Measurements from ENCODE around the gene TTBK1.

TTBK1 gene

DNA sequence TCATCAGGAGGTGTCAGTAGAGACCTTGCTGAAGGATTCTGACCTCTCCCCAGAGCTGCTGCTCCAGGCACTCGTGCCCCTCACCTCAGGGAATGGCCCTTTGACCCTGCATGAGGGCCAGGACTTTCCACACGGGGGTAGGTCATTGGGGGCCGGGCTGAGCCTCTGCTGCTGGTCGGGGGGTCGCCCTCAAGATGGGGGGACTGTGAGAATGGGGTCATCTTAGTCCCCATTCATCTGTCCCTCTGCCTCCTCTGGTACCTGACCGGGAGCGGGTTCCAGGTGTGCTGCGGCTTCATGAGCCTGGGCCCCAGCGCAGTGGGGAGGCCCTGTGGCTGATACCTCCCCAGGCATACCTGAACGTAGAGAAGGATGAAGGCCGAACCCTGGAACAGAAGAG is 29.9 kb upstream of the TTBK1 start:
- TF ChIP-seq, protein P1, sequence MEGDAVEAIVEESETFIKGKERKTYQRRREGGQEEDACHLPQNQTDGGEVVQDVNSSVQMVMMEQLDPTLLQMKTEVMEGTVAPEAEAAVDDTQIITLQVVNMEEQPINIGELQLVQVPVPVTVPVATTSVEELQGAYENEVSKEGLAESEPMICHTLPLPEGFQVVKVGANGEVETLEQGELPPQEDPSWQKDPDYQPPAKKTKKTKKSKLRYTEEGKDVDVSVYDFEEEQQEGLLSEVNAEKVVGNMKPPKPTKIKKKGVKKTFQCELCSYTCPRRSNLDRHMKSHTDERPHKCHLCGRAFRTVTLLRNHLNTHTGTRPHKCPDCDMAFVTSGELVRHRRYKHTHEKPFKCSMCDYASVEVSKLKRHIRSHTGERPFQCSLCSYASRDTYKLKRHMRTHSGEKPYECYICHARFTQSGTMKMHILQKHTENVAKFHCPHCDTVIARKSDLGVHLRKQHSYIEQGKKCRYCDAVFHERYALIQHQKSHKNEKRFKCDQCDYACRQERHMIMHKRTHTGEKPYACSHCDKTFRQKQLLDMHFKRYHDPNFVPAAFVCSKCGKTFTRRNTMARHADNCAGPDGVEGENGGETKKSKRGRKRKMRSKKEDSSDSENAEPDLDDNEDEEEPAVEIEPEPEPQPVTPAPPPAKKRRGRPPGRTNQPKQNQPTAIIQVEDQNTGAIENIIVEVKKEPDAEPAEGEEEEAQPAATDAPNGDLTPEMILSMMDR (IDR thresholded peaks at IDR 0.05; ENCODE audit: insufficient read depth, low read depth, low read length, missing control alignments): no peak
- no peak for DNase-seq (ENCODE audit: low read depth)
- H3K4me3 ChIP-seq (ENCODE audit: low read depth, low read length): no peak overlapping the region

DNA sequence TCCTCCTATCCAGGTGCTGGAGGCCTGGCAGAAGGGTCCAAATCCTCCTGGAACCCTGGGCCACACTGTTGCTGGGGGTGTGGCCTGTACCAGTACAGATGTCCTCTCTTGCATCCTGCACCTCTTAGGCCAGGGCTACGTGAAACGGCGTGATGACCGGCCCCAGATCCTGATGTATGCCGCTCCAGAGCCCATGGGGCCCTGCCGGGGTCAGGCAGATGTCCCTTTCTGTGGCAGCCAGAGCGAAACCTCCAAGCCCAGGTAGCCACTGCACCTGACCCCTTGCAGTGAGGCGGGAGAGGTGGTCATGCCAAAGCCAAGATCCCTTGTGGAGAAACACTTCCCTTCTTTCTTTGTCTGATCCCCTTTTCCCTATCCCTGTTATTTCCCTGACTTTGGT is 28.2 kb upstream of the TTBK1 start:
- TF ChIP-seq, protein P1 (IDR thresholded peaks at IDR 0.05; ENCODE audit: insufficient read depth, low read depth, low read length, missing control alignments): no peak

DNA sequence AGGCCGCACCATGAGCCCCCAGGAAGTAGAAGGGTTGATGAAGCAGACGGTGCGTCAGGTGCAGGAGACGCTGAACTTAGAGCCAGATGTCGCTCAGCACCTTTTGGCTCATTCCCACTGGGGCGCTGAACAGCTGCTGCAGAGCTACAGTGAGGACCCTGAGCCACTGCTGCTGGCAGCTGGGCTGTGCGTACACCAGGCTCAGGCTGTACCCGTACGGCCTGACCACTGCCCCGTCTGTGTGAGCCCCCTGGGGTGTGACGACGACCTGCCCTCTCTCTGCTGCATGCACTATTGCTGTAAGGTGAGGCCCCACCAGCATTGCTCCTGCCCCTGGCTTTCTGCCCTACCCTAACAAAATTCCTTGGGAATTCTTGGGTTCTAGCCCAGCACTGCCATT is 27.1 kb upstream of the TTBK1 start:
- TF ChIP-seq, protein P1 (IDR thresholded peaks at IDR 0.05; ENCODE audit: insufficient read depth, low read depth, low read length, missing control alignments): no peak
- H3K4me3 ChIP-seq (ENCODE audit: low read depth, low read length): no peak overlapping the region
- no peak for DNase-seq (ENCODE audit: low read depth)

More for the DNA sequence above, 28.2 kb upstream of the TTBK1 start:
- H3K4me3 ChIP-seq (ENCODE audit: low read depth, low read length): no peak overlapping the region
- DNase-seq (ENCODE audit: low read depth): no peak

DNA sequence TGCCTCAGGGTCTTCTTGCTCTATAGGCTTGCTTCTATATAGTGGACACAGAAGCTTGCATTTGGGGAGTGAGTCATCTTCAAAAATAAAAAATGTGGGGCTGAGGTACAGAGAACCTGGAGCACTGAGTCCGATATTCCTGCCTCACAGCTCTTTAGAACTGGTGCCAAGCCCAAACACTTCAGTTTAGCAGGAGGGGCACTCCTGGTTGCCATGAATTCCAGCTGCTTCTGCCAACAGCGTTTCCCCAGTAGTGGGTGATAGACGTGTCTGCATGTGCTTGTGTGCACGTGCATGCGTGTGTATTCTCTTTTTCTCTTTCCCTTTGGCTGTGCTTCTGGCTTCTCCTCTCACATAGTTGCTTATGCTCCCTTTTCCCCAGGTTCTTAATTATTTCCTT is 25.9 kb upstream of the TTBK1 start:
- DNase-seq (ENCODE audit: low read depth): no peak
- no peak overlapping the region for H3K4me3 ChIP-seq (ENCODE audit: low read depth, low read length)
- TF ChIP-seq, protein P1 (IDR thresholded peaks at IDR 0.05; ENCODE audit: insufficient read depth, low read depth, low read length, missing control alignments): no peak

DNA sequence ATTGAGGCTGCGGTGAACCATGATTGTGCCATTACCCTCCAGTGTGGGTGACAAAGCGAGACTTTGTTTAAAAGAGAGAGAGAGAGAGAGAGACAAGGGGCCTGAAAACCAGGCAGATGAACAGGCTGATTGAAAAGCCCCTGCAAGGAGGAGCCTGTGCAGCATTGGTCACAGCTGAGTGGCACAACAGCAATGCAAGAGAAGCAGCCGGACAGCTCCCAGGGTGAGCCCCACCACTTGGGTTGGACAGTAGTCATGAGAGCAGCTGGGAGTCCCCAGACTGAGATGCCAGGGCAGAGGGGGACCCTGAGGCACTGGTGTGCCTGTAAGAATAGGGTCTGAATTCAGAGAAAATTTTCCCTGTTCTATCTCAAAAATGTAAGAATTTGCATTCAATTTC is 24.2 kb upstream of the TTBK1 start:
- DNase-seq (ENCODE audit: low read depth): no peak
- TF ChIP-seq, protein P1 (IDR thresholded peaks at IDR 0.05; ENCODE audit: insufficient read depth, low read depth, low read length, missing control alignments): no peak
- no peak overlapping the region for H3K4me3 ChIP-seq (ENCODE audit: low read depth, low read length)

DNA sequence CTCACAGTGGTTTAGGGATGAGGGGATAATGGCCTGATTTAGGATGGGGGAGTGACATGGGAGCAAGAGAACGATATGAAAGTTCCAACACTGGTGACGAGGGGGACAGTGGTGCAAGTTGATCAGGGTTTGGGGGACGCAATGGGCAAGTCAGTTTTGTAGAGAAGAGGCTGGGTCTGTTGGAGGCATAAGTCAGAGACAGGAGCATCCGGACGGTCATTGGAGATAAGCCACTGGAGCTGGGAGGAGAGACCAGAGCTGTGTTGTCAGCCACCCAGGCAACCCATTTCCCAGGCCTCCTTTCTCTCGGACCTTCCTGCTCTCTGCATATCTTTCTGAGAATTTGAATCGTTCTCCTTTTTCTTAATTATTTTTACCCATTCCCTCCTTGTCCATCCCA is 23.5 kb upstream of the TTBK1 start:
- H3K4me3 ChIP-seq (ENCODE audit: low read depth, low read length): no peak overlapping the region
- no peak for DNase-seq (ENCODE audit: low read depth)
- TF ChIP-seq, protein P1 (IDR thresholded peaks at IDR 0.05; ENCODE audit: insufficient read depth, low read depth, low read length, missing control alignments): no peak

DNA sequence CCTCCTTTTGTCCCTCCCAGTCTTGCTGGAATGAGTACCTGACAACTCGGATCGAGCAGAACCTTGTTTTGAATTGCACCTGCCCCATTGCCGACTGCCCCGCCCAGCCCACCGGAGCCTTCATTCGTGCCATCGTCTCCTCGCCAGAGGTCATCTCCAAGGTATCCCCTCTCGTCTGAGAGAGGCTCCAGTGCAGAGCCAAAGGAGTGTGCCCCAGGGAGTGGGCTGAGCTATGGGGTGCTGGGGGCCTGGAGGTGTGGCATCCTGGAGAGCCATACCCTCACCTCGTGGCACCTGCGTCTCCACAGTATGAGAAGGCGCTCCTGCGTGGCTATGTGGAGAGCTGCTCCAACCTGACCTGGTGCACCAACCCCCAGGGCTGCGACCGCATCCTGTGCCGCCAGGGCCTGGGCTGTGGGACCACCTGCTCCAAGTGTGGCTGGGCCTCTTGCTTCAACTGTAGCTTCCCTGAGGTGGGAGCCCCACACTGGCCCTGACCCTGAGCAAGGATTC is 22.8 kb upstream of the TTBK1 start:
- TF ChIP-seq, protein P1 (IDR thresholded peaks at IDR 0.05; ENCODE audit: insufficient read depth, low read depth, low read length, missing control alignments): no peak
- H3K4me3 ChIP-seq (ENCODE audit: low read depth, low read length): no peak overlapping the region
- DNase-seq (ENCODE audit: low read depth): no peak

Data from GM12865 (cell line).